ENCODE measurements around the gene CUL4A.

DNA sequence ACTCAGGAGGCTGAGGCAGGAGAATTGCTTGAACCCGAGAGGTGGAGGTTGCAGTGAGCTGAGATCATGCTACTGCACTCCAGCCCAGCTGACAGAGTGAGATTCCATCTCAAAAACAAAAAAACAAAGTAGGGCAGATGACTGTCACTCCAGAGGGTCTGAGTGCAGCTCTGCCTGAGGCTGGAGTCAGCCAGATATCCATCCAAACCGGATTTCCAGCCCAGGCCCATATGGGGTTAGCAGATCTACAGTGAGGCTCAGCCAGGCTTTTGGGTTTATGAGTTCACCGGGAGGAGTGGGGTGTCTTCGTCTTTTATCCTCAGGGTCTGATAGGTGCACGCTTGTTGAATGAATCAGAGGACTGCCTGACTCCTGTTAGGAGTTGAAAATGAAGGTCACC is 106.6 kb downstream of the CUL4A start:
- TF ChIP-seq POLR2A (IDR thresholded peaks at IDR 0.05), result no peak
- TF ChIP-seq, protein P1, sequence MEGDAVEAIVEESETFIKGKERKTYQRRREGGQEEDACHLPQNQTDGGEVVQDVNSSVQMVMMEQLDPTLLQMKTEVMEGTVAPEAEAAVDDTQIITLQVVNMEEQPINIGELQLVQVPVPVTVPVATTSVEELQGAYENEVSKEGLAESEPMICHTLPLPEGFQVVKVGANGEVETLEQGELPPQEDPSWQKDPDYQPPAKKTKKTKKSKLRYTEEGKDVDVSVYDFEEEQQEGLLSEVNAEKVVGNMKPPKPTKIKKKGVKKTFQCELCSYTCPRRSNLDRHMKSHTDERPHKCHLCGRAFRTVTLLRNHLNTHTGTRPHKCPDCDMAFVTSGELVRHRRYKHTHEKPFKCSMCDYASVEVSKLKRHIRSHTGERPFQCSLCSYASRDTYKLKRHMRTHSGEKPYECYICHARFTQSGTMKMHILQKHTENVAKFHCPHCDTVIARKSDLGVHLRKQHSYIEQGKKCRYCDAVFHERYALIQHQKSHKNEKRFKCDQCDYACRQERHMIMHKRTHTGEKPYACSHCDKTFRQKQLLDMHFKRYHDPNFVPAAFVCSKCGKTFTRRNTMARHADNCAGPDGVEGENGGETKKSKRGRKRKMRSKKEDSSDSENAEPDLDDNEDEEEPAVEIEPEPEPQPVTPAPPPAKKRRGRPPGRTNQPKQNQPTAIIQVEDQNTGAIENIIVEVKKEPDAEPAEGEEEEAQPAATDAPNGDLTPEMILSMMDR (IDR thresholded peaks at IDR 0.05), result no peak
